Stimulated activated CD4-positive, alpha-beta T cell treated with anti-CD3 and anti-CD28 coated beads, Interleukin-1b, Interleukin-23, amount 100 ng/mL, for 1 hour (primary cell): ENCODE measurements around the gene NRG2.

Source experiments
- DNase-seq, 2 donors: peaks; one replicate each; pipeline ENCODE4 v3.0.0-alpha.2; 2020; ENCODE audit warnings: low read depth in 2 of 2

NRG2 gene

GRCh38 chr5:140010798-140011197 lies 32.3 kb downstream of the NRG2 start:
- DNase-seq = no peak

DNA sequence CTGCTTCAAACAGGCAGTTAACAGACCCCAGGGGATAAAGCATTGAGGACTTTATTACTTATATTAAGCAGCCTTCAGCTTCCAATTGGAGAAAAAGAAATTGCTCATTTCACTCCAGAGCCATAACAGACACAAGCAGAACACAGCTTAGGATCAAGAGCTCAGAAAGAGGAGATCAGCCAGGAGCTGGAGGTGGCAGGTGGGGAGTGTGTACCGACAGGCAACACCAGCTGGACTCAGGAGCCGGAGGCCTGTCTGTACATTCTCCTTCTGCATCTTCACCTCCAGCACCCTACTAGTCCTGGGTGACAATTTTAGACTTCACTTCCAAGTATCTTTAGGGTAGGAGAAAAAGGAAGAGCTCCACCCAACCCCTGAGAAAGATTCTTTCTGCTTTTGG lies 35.8 kb downstream of the NRG2 start:
- no peak for DNase-seq

DNA sequence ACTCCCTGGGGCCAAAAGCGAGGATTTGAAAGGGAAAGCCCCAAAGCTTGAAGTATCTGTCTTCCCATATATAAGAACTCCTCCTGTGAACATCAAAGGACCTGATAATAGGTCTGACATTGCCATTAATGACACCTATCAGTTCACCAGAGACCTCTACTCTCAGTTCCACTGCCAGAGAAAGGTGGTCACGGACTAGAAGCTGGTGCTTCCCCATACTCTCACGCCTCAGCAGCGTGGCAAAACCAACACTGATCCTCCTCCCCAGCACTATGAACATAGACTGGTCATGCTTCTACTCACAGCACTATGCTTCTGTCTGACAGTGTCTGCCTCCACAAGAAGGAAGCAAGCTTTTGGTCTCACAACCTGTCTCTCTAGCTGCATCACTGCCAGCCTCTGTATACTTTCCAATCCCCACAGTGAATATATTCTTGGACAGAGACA lies 37.9 kb downstream of the NRG2 start:
- no peak for DNase-seq

GRCh38 chr5:140004174-140004573 lies 38.9 kb downstream of the NRG2 start:
- DNase-seq = no peak

DNA sequence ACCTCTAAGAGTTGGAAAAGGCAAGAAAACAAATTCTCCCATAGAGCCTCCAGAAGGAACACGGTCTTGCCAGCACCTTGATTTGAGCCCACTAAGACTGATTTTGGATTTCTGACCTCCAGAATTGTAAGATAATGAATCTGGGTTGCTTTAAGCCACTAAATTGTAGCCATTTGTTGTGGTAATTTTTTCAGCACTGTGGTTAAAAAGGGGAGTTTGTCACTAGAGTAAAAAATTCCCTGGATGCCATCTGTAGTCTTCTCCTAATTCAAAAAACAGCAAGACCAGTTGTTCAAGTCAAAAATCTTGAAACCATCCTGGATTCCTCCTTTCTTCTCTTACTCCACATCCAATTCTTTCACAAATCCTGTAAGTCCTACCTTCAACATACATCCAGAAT lies 39.6 kb downstream of the NRG2 start:
- DNase-seq = no peak

GRCh38 chr5:140000332-140000731 lies 42.8 kb downstream of the NRG2 start:
- no peak for DNase-seq

DNA sequence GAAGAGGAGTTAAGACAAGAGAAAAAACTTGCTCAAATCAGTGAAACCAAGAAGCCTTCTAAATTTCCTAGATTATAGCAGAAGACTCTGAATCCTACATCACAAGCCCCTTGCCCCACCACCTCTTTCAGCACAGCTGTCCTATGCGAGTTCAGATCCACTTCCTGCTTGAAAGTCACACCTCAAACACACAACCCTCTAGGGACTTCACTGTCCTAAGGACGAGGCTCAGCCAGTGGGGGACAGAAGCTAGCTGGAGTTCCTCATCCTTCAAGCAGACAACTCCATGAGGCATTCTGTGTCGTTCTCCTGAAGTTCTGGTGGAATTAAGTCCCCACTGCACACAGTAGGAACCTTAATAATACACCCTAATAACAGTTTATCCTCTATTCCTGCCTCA lies 44.3 kb downstream of the NRG2 start:
- DNase-seq = no peak

GRCh38 chr5:139997276-139997675 lies 45.8 kb downstream of the NRG2 start:
- DNase-seq = no peak

DNA sequence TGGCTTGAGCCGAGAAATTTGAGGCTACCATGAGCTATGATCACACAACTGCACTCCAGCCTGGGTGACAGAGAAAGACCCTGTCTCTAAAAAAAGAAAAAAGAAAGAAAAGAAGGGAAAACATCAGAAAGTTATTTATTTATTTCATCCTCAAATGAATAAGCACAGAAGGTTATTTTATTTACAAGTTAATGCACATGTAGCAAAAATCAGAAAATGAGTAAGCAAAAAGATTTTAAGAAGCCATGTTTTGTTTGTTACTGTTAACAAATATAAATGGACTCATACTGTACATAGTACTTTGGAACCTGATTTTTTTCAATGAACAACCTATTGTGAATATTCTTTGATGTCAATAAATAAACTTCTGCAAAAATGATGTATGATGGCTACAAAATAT lies 47.2 kb downstream of the NRG2 start:
- no peak for DNase-seq

DNA sequence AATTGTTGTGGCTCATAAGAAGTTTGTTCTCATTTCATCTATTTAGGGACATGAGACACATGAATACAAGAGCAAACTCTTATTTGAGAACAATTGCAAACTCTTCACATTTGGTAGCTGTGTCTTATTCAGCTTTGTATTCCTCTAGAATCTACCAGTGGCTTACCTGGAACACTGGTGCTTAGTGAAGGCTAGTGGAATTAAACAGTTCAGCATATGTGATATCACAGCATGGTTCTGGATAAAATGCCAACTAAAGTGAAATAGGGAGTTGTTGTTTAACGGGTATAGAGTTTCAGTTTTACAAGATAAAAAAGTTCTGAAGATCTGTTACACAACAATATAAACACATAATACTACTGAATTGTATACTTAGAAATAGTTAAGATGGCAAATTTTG lies 48.9 kb downstream of the NRG2 start:
- DNase-seq = no peak

GRCh38 chr5:139985733-139986132 lies 57.4 kb downstream of the NRG2 start:
- no peak for DNase-seq

DNA sequence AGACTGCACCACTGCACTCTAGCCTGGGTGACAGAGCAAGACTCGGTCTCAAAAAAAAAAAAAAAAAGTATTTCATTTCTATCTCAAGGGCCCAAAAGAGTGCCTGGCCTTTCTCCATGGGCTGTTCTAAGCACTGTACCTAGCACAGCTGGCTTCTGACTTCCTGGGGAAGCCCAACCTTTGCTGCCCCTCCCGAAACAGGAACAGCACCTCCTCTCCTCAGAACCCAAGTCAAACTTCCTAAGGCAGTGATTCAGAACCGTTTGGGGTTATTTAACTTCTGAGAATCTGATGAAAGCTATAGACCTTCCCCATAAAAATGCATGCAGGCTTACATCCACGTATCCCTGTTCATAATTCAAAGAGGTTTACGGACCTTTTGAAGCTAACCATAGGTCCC lies 57.8 kb downstream of the NRG2 start:
- no peak for DNase-seq

DNA sequence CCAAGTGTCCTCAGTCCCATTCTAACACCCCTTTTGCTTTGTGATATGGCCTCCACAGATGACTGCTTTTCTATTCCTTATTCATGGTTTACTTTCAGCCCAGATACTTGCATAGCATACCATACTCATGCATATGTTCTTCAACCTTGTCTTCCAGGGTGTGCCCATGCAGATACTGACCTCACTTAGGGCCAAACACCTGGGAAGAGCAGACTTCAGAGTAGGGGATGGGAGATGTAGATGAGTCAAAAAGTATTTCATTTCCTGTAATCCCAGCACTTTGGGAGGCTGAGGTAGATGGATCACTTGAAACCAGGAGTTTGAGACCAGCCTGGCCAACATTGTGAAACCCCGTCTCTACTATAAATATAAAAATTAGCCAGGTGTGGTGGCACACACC lies 58.3 kb downstream of the NRG2 start:
- DNase-seq = no peak

- no peak for DNase-seq
These were observed 60.2 kb downstream of the NRG2 start for GRCh38 chr5:139982975-139983240.

- no peak for DNase-seq
These were observed 60.7 kb downstream of the NRG2 start for GRCh38 chr5:139982157-139982974.

DNA sequence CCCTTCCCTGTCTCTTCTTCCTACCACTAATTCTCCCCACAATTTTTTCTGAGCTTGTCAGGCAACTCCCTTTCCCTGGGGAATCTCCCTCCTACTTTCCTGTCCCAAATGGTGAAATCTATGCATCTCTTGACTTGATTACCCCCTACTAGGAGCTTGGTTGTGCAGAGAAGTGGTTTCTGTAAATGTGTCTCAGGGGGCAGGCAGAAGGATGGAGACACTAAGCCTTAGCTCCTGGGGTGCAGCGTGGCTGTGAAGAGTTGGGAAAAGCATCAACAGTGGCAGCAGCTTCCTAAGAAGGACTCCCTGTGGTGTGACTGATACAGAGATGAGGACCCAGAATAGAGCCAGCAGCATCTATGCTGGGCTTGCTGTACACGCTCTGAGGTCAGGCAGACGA lies 62.3 kb downstream of the NRG2 start:
- no peak for DNase-seq

- no peak for DNase-seq
These were observed 63.2 kb downstream of the NRG2 start for GRCh38 chr5:139979943-139980342.

- DNase-seq = no peak
These were observed 63.6 kb downstream of the NRG2 start for GRCh38 chr5:139979518-139979917.

DNA sequence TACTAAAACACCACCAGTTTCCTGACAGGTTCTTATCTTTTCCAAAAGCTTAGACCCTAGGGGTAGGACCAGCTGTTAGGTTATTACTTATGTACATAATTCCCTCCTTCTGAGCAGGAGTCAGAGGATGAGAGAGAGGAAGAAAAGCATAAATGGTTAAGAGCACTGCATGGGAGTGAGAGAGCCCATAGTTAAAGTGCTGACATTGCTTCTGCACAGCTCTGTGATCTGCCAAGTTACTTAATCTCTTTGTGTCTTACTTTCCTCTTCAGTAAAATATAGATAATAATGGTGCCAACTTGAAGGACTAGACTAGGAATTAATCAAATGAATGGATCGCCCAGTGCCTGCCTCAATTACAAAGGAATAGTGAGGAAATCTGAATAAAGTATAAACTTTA lies 66.4 kb downstream of the NRG2 start:
- DNase-seq = no peak

DNA sequence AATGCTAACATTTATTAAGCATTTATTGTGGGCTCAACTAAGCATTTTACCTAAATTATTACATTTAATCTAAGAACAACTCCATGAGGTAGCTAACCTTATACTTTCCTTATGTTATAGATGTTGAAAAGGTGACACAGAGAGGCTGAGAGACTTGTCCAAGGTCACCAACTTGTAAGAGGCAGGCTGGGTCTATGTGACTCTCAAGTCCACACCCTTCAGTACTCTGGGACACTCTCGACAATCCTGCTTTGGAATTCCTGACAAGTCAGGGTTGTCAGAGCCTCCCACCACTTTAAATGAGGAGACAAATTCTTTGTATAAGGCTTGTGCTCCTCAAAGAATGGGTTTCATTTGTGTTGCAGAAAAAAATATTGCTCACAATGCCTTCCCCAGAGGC lies 67.2 kb downstream of the NRG2 start:
- no peak for DNase-seq

DNA sequence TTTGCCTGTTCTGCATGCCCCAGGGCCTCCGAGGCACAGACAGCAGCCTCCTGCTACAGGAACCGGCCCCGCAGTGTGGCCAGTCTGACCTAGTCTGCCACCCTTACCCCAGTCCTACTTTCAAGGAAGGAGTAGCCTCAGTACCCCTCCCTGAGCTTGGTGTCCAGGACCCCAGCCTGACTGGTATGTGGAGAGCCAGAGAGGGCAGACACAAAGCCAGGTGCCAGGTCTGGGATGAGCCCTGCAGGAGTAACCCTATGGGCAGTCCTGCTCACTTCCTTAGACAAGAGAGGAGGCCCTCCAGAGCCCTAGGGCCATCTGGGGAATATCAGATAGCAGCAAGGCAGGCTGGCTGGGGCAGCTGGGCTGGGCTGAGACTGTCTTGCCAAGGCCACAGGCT lies 67.8 kb downstream of the NRG2 start:
- DNase-seq = no peak

- DNase-seq = no peak
These were observed 68.4 kb downstream of the NRG2 start for GRCh38 chr5:139974661-139975060.

GRCh38 chr5:139971202-139971725 lies 71.8 kb downstream of the NRG2 start:
- no peak for DNase-seq

GRCh38 chr5:139969318-139969717 lies 73.8 kb downstream of the NRG2 start:
- DNase-seq = no peak
